OCI-LY7 (cell line): ENCODE data around the gene SPTBN4. TPM values are rescaled to one million over a fixed set of nuclear protein-coding genes. Genes with fewer than 3 reads are reported as not detected.
A peak's percentile ranks its signal among the peaks of the same experiment; 100 is the strongest.

Experiments
- BruUV-seq: library from RNA; stranded (reverse); fragments of 400-500 nt; replicated peaks from 2 replicates; lab custom pipeline; 2021; lab: Mats Ljungman, UMichigan
- CTCF ChIA-PET: fragments of 300-600 bp; sonication (Branson Sonifier 250); formaldehyde crosslinking; loops from one replicate; lab custom pipeline; 2022; ENCODE audit warnings: antibody characterized with exemption; ENCODE audit not compliant: unreplicated experiment; lab: Charles Lee
- POLR2A ChIA-PET: fragments of 300-600 bp; sonication (Branson Sonifier 250); formaldehyde crosslinking; loops from one replicate; lab custom pipeline; 2022; ENCODE audit warnings: antibody characterized with exemption; lab: Charles Lee
- DNase-seq: peaks from one replicate; pipeline ENCODE4 v3.0.0-alpha.2; 2015; ENCODE audit warnings: low spot score
- H2AFZ ChIP-seq: fragments of 200-600 bp; sonication (generic), shearing (Covaris generic); 2 replicates; pipeline ENCODE4 v1.6.1; 2014; ENCODE audit warnings: mild to moderate bottlenecking, antibody characterized with exemption, low read length, moderate library complexity
- H3K27ac ChIP-seq: fragments of 200-600 bp; sonication (generic); 2 replicates; pipeline ENCODE4 v1.5.1; 2014; ENCODE audit warnings: mixed run types, low read depth, mild to moderate bottlenecking, moderate library complexity, low read length, inconsistent platforms; ENCODE audit not compliant: poor library complexity, severe bottlenecking
- H3K36me3 ChIP-seq: fragments of 200-600 bp; sonication (generic); 2 replicates; pipeline ENCODE4 v1.6.1; 2014; ENCODE audit warnings: mild to moderate bottlenecking, antibody characterized with exemption, low read length, moderate library complexity, mixed read lengths; ENCODE audit not compliant: insufficient read depth
- H3K4me1 ChIP-seq: fragments of 200-600 bp; sonication (generic); 2 replicates; pipeline ENCODE4 v1.5.1; 2014; ENCODE audit warnings: mild to moderate bottlenecking, low read length; ENCODE audit not compliant: insufficient read depth, poor library complexity, severe bottlenecking
- H3K4me2 ChIP-seq: fragments of 200-600 bp; sonication (generic); 2 replicates; pipeline ENCODE4 v1.6.1; 2014; ENCODE audit warnings: mild to moderate bottlenecking, low read length
- H3K4me3 ChIP-seq: fragments of 200-600 bp; sonication (generic); 2 replicates; pipeline ENCODE4 v1.5.1; 2014; ENCODE audit warnings: mild to moderate bottlenecking, low read depth, low read length; ENCODE audit not compliant: poor library complexity, severe bottlenecking
- H3K79me2 ChIP-seq: fragments of 200-600 bp; sonication (generic); 2 replicates; pipeline ENCODE4 v1.6.1; 2016; ENCODE audit warnings: low read depth, mild to moderate bottlenecking, low read length, moderate library complexity, mixed read lengths; ENCODE audit not compliant: insufficient read depth
- H3K9me2 ChIP-seq: fragments of 200-600 bp; sonication (generic); 2 replicates; pipeline ENCODE4 v1.6.1; 2016; ENCODE audit warnings: mild to moderate bottlenecking, low read length, mixed read lengths; ENCODE audit not compliant: insufficient read depth
- H3K9me3 ChIP-seq: fragments of 200-600 bp; sonication (generic); 2 replicates; pipeline ENCODE4 v1.6.1; 2014; ENCODE audit warnings: mild to moderate bottlenecking, mixed run types, low read length, mixed read lengths
- H4K20me1 ChIP-seq: fragments of 200-600 bp; sonication (generic); 2 replicates; pipeline ENCODE4 v1.6.1; 2014; ENCODE audit warnings: mild to moderate bottlenecking, antibody characterized with exemption, low read length, moderate library complexity, mixed read lengths; ENCODE audit not compliant: insufficient read depth
- EZH2phosphoT487 ChIP-seq: fragments of 200-600 bp; sonication (generic); IDR thresholded peaks from 2 replicates; pipeline ENCODE4 v1.6.1; 2018; ENCODE audit warnings: low read depth, borderline replicate concordance, mild to moderate bottlenecking, mixed run types, antibody characterized with exemption, low read length, moderate library complexity, mixed read lengths
- intact Hi-C: fragments of 100-400 bp; cut with micrococcal nuclease; formaldehyde crosslinking; loops from one replicate; pipeline ENCODE4 v1.10.0; 2022; ENCODE audit not compliant: unreplicated experiment
- total RNA-seq, 2 experiments: library from RNA; depleted of rRNA in 1 of 2; stranded (reverse); fragments of >200 nt in 1 of 2; shearing (Covaris generic) in 1 of 2; gene quantifications; 2 replicates each; pipeline ENCODE4 v1.2.3, GENCODE V29; 2014 to 2022
- TF ChIP-seq, protein P1 (sequence below): fragments of 200-600 bp; sonication (generic); conservative IDR thresholded peaks from 2 replicates; pipeline ENCODE4 v1.5.1; 2014; ENCODE audit warnings: mild to moderate bottlenecking, antibody characterized with exemption, low read length, moderate library complexity, mixed read lengths

Gene SPTBN4
- total RNA-seq, 2 experiments from 2014 or later: 4.1 to 6.3 TPM

DNA sequence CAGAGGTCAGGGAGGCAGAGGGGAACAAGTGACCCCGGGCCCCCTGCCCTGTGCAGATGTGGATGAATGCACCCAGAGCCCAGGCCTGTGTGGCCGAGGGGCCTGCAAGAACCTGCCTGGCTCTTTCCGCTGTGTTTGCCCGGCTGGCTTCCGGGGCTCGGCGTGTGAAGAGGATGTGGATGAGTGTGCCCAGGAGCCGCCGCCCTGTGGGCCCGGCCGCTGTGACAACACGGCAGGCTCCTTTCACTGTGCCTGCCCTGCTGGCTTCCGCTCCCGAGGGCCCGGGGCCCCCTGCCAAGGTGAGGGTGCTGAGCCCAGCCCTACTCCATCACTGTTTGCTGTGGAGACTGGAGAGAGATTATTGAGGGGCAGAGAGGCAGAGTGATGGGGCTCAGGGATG, 144.3 kb downstream of the SPTBN4 start:
- peak overlapping the region; percentile 92; the same call in 1 of the 2 replicates for H3K4me2 ChIP-seq
- no peaks in the 10 kb centered on the region for H4K20me1 ChIP-seq
- peaks cover 43% of the 10 kb centered on the region for H3K4me1 ChIP-seq
- H3K4me3 ChIP-seq: no peak overlapping the region
- ChIA-PET CTCF (no interaction called here), POLR2A (no interaction called here)
- no peak overlapping the region for H3K27ac ChIP-seq
- intact Hi-C loops: no loop called here
- H3K9me2 ChIP-seq: no peaks in the 10 kb centered on the region
- H3K79me2 ChIP-seq: no peaks in the 10 kb centered on the region
- H3K36me3 ChIP-seq: no peaks in the 10 kb centered on the region
- TF ChIP-seq EZH2phosphoT487: no peak
- TF ChIP-seq, protein P1, sequence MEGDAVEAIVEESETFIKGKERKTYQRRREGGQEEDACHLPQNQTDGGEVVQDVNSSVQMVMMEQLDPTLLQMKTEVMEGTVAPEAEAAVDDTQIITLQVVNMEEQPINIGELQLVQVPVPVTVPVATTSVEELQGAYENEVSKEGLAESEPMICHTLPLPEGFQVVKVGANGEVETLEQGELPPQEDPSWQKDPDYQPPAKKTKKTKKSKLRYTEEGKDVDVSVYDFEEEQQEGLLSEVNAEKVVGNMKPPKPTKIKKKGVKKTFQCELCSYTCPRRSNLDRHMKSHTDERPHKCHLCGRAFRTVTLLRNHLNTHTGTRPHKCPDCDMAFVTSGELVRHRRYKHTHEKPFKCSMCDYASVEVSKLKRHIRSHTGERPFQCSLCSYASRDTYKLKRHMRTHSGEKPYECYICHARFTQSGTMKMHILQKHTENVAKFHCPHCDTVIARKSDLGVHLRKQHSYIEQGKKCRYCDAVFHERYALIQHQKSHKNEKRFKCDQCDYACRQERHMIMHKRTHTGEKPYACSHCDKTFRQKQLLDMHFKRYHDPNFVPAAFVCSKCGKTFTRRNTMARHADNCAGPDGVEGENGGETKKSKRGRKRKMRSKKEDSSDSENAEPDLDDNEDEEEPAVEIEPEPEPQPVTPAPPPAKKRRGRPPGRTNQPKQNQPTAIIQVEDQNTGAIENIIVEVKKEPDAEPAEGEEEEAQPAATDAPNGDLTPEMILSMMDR: no peak
- no peak for DNase-seq
- H2AFZ ChIP-seq: no peak overlapping the region
- H3K9me3 ChIP-seq: no peaks in the 10 kb centered on the region
- BruUV-seq: no TSS peak

DNA sequence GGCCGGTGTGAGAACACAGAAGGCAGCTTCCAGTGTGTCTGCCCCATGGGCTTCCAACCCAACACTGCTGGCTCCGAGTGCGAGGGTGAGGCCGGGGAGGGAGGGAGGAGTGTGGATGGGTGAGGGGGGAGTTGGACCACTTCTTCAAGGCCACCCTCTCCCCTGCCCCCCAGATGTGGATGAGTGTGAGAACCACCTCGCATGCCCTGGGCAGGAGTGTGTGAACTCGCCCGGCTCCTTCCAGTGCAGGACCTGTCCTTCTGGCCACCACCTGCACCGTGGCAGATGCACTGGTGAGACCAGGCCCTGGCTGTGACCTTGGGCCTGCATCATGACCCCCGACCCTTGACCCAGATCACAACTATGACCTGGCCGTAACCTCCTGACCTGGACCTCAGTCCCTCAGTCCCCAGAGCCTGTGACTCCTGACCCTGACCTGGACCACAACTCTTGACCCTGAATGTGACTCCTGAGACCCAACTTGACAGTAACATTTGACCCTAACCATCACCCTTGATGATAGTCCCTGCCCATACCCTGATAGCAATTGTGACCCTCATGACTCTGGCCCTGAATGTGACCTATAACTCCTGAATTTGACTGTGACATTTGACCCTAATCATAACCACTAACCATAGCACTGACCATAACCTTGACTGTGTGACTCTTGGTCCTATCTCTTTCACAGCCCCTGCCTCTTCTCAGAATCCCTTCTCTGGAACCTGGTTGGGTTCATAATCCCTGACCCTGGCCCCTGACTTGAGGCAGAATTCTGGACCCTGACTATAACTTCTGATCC, 145.3 kb downstream of the SPTBN4 start:
- Histone ChIP-seq H3K4me3 (no peak overlapping the region), H3K9me3 (no peaks in the 10 kb centered on the region), H3K36me3 (no peaks in the 10 kb centered on the region), H3K4me2 (no peak overlapping the region), H4K20me1 (no peaks in the 10 kb centered on the region), H2AFZ (no peak overlapping the region), H3K27ac (no peak overlapping the region), H3K9me2 (no peaks in the 10 kb centered on the region), H3K79me2 (no peaks in the 10 kb centered on the region), H3K4me1 (peaks cover 38% of the 10 kb centered on the region)
- intact Hi-C loops: no loop called here
- no TSS peak for BruUV-seq
- DNase-seq: no peak
- ChIA-PET POLR2A (no interaction called here), CTCF (no interaction called here)
- no peak for TF ChIP-seq EZH2phosphoT487
- TF ChIP-seq, protein P1: no peak
